Body of pancreas (tissue), 4 donors: ENCODE results near the gene ZSCAN2.

Source experiments
- POLR2A ChIP-seq, 3 donors: fragments of 450-650 bp; IDR thresholded peaks; one replicate each; pipeline ENCODE4 v1.6.1; 2016; ENCODE audit warnings: antibody characterized with exemption in 3 of 3, mild to moderate bottlenecking in 2 of 3
- TF ChIP-seq, protein P1 (sequence below), 7 experiments: fragments of 450-650 bp in 4 of 7; fragments of 200-600 bp in 3 of 7; sonication (generic) in 3 of 7; IDR thresholded peaks; one replicate each; pipeline ENCODE4 v1.5.1; 2016 to 2019; ENCODE audit warnings: antibody characterized with exemption in 7 of 7

DNA sequence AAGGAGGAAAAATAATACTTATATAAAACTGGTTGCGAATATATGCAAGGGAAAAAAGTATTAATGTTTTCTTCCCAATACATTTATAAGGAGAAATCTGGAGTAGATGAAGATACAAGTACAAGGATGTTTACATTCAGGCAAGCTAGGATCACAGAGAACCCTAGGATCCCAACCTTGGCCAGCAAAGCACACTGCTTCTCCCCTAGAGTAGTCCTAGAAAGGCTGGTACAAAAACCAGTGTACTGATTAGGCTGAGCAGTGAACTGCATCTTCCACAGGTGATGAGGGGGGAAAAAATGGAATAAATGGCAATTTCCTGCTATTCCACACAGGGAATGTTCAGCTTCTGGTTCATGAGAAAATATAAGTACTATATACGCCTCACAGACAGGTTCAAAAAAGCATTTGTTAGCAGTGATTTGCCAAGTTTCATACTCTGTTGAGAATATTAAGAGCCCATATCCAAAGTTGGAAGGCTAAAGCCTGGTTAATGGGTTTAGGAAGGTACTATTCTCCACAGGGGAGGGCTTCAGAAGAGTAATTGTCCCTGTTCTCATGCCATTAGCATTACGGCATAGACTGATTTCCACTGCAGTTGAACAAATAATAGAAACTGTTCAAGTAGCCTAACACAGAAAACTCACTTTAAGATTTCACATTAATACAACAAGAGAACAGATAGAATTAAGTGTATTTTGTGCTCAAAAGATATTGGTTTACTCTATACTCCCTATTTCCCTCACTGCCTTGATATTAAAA, 67.6 kb downstream of the ZSCAN2 start:
- TF ChIP-seq POLR2A (IDR thresholded peaks at IDR 0.05), result no peak
- TF ChIP-seq, protein P1, sequence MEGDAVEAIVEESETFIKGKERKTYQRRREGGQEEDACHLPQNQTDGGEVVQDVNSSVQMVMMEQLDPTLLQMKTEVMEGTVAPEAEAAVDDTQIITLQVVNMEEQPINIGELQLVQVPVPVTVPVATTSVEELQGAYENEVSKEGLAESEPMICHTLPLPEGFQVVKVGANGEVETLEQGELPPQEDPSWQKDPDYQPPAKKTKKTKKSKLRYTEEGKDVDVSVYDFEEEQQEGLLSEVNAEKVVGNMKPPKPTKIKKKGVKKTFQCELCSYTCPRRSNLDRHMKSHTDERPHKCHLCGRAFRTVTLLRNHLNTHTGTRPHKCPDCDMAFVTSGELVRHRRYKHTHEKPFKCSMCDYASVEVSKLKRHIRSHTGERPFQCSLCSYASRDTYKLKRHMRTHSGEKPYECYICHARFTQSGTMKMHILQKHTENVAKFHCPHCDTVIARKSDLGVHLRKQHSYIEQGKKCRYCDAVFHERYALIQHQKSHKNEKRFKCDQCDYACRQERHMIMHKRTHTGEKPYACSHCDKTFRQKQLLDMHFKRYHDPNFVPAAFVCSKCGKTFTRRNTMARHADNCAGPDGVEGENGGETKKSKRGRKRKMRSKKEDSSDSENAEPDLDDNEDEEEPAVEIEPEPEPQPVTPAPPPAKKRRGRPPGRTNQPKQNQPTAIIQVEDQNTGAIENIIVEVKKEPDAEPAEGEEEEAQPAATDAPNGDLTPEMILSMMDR (IDR thresholded peaks at IDR 0.05), result no peak
